HCT116 (cell line): ENCODE results near the gene PBX1. TPM values are rescaled to one million over a fixed set of nuclear protein-coding genes. Genes with fewer than 3 reads are reported as not detected.

ENCODE experiments used
- ATAC-seq: fragments of 200-7000 bp; cut with Tn5 transposase; 2 replicates; pipeline ENCODE4 v1.9.1; 2020; ENCODE audit warnings: mild to moderate bottlenecking, moderate library complexity
- BruUV-seq: library from RNA; stranded (reverse); fragments of 400-500 nt; replicated peaks from 2 replicates; lab custom pipeline; 2021; lab: Mats Ljungman, UMichigan
- CTCF ChIA-PET: fragments of 300-600 bp; sonication (Branson Sonifier 250); formaldehyde crosslinking; loops from one replicate; lab custom pipeline; 2021; ENCODE audit warnings: antibody characterized with exemption; lab: Charles Lee
- POLR2A ChIA-PET: fragments of 300-600, 350-600 bp; sonication (Branson Sonifier 250); formaldehyde crosslinking; loops from one replicate; lab custom pipeline; 2021; ENCODE audit warnings: antibody characterized with exemption; lab: Charles Lee
- RAD21 ChIA-PET, 2 experiments: fragments of 300-600 bp; sonication (Branson Sonifier 250); formaldehyde crosslinking; loops; one replicate each; lab custom pipeline; 2023; ENCODE audit warnings: low total read pairs in 2 of 2; ENCODE audit not compliant: uncharacterized antibody in 2 of 2, unreplicated experiment in 2 of 2, low non-redundant PET in 1 of 2; lab: Charles Lee
- DNase-seq: peaks from one replicate; pipeline ENCODE4 v3.0.0-alpha.2; 2010; ENCODE audit warnings: low read depth, low spot score
- H2AFZ ChIP-seq: fragments of 200-600 bp; shearing (Covaris generic), sonication (generic); 2 replicates; pipeline ENCODE4 v1.6.1; 2017; ENCODE audit warnings: low read depth, mixed run types, mixed read lengths, antibody characterized with exemption, low read length; ENCODE audit not compliant: poor library complexity, severe bottlenecking
- H3K27ac ChIP-seq: 2 replicates; pipeline ENCODE4 v1.5.1; 2012; ENCODE audit warnings: low read depth, low read length
- H3K27me3 ChIP-seq: fragments of 200-600 bp; sonication (generic); 2 replicates; pipeline ENCODE4 v1.6.1; 2016; ENCODE audit warnings: mixed run types, low read length, mixed read lengths; ENCODE audit not compliant: insufficient read depth
- H3K36me3 ChIP-seq, 2 experiments: fragments of 200-500 bp in 1 of 2; fragments of 200-600 bp in 1 of 2; sonication (Bioruptor generic) in 1 of 2; sonication (generic) in 1 of 2; 2 replicates each; pipeline versions ENCODE4 v1.5.1 to v1.6.1; 2014 to 2016; ENCODE audit warnings: low read length in 2 of 2, inconsistent platforms in 1 of 2, mixed read lengths in 1 of 2, mixed run types in 1 of 2; ENCODE audit not compliant: insufficient read depth in 2 of 2, control insufficient read depth in 1 of 2
- H3K4me1 ChIP-seq, 2 experiments: fragments of 200-600 bp in 1 of 2; sonication (generic) in 1 of 2; 2 replicates each; pipeline versions ENCODE4 v1.5.1 to v1.6.1; 2012 to 2017; ENCODE audit warnings: low read length in 2 of 2, inconsistent platforms in 1 of 2, mild to moderate bottlenecking in 1 of 2, mixed read lengths in 1 of 2, mixed run types in 1 of 2, moderate library complexity in 1 of 2; ENCODE audit not compliant: insufficient read depth in 2 of 2, control insufficient read depth in 1 of 2
- H3K4me2 ChIP-seq: fragments of 200-600 bp; sonication (generic); 2 replicates; pipeline ENCODE4 v1.6.1; 2017; ENCODE audit warnings: mixed run types, low read length, mixed read lengths
- H3K4me3 ChIP-seq, 2 experiments: fragments of 200-600 bp in 1 of 2; sonication (generic) in 1 of 2; replicated peaks in 1 of 2; 2 replicates each; pipeline ENCODE4 v1.5.1; 2011 to 2016; ENCODE audit warnings: low read length in 2 of 2, control low read depth in 1 of 2, low read depth in 1 of 2, mild to moderate bottlenecking in 1 of 2, mixed read lengths in 1 of 2, mixed run types in 1 of 2
- H3K79me2 ChIP-seq: fragments of 200-600 bp; sonication (generic); 2 replicates; pipeline ENCODE4 v1.6.1; 2017; ENCODE audit warnings: mild to moderate bottlenecking, mixed run types, low read length, moderate library complexity, mixed read lengths; ENCODE audit not compliant: insufficient read depth
- H3K9ac ChIP-seq: fragments of 200-600 bp; sonication (generic); 2 replicates; pipeline ENCODE4 v1.6.1; 2016; ENCODE audit warnings: low read length, mixed read lengths
- H3K9me2 ChIP-seq: fragments of 200-600 bp; sonication (generic), shearing (Covaris generic); 2 replicates; pipeline ENCODE4 v1.6.1; 2017; ENCODE audit warnings: mixed run types, mild to moderate bottlenecking, moderate library complexity; ENCODE audit not compliant: insufficient read depth
- H3K9me3 ChIP-seq, 2 experiments: fragments of 200-500 bp in 1 of 2; fragments of 200-600 bp in 1 of 2; sonication (Bioruptor generic) in 1 of 2; sonication (generic) in 1 of 2; 2 replicates each; pipeline ENCODE4 v1.6.1; 2014 to 2017; ENCODE audit warnings: low read length in 2 of 2, mixed read lengths in 2 of 2, inconsistent platforms in 1 of 2, low read depth in 1 of 2, mild to moderate bottlenecking in 1 of 2, mixed run types in 1 of 2, moderate library complexity in 1 of 2; ENCODE audit not compliant: control insufficient read depth in 1 of 2, insufficient read depth in 1 of 2
- H4K20me1 ChIP-seq: fragments of 200-600 bp; sonication (generic), shearing (Covaris generic); 2 replicates; pipeline ENCODE4 v1.6.1; 2017; ENCODE audit warnings: mixed run types, mild to moderate bottlenecking, moderate library complexity; ENCODE audit not compliant: insufficient read depth
- CTCF ChIP-seq, 3 experiments: fragments of 200-600 bp in 1 of 3; sonication (generic) in 1 of 3; IDR thresholded peaks in 2 of 3; conservative IDR thresholded peaks in 1 of 3; 2 replicates each; pipeline ENCODE4 v1.5.1; 2012 to 2017; ENCODE audit warnings: low read depth in 2 of 3, low read length in 2 of 3, antibody characterized with exemption in 1 of 3, borderline replicate concordance in 1 of 3, control low read depth in 1 of 3, mild to moderate bottlenecking in 1 of 3, mixed read lengths in 1 of 3, mixed run types in 1 of 3, moderate library complexity in 1 of 3; ENCODE audit not compliant: insufficient read depth in 1 of 3
- POLR2A ChIP-seq: IDR thresholded peaks from 2 replicates; pipeline ENCODE4 v1.7.0; 2011; ENCODE audit warnings: borderline replicate concordance; ENCODE audit not compliant: insufficient read depth, insufficient read length; ENCODE audit errors: extremely low read depth
- POLR2AphosphoS5 ChIP-seq: IDR thresholded peaks from 2 replicates; pipeline ENCODE4 v1.6.1; 2011; ENCODE audit warnings: mild to moderate bottlenecking, low read depth, low read length, moderate library complexity
- YY1 ChIP-seq: IDR thresholded peaks from 2 replicates; pipeline ENCODE4 v1.6.1; 2011; ENCODE audit warnings: low read length, low read depth, moderate library complexity, mild to moderate bottlenecking; ENCODE audit not compliant: insufficient replicate concordance; ENCODE audit errors: extremely low read depth
- ZBTB33 ChIP-seq: IDR thresholded peaks from 2 replicates; pipeline ENCODE4 v1.6.1; 2011; ENCODE audit warnings: mild to moderate bottlenecking, low read length, moderate library complexity; ENCODE audit not compliant: insufficient replicate concordance; ENCODE audit errors: extremely low read depth
- ZNF274 ChIP-seq: fragments of 200-500 bp; sonication (Bioruptor generic); IDR thresholded peaks from 2 replicates; pipeline ENCODE4 v1.6.1; 2014; ENCODE audit warnings: mild to moderate bottlenecking, low read depth, low read length, inconsistent platforms
- intact Hi-C: fragments of 100-400 bp; cut with micrococcal nuclease; formaldehyde crosslinking; loops from 2 replicates; pipeline ENCODE4 v1.10.0; 2022
- total RNA-seq: library from RNA; stranded (reverse); gene quantifications from one replicate; pipeline ENCODE4 v1.2.1, GENCODE V29; 2021; ENCODE audit not compliant: unreplicated experiment

PBX1 gene
- total RNA-seq, 1 experiment from 2014 or later: 29.6 TPM

DNA sequence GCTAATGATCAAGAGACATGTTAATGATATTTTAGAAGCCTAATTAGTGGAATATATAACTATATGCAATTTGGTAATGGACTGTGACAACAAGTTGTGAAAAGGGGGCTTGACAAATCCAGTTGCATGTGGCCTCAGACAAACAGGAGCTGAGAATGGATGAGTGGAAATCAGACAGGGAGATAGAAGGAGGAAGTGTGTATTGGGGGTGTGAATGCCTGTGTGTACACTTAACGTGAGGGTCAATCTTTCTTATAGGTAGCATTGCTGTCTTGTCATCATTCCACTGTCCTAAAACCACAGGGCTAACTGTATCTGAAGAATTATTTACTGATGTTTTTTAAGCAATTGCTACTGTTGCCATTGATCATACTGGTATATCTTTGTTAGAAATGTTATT is 64.8 kb downstream of the PBX1 start:
- POLR2A ChIA-PET: no interaction called here
- Histone ChIP-seq H3K4me1 (peaks cover 9 to 13% of the 10 kb centered on the region in 2 experiments; a peak in 2 of 4 replicates), H3K36me3 (no peaks in the 10 kb centered on the region), H2AFZ (no peak overlapping the region), H3K79me2 (no peaks in the 10 kb centered on the region), H3K9ac (no peak overlapping the region), H3K9me3 (no peaks in the 10 kb centered on the region), H3K4me3 (no peak overlapping the region), H3K9me2 (no peaks in the 10 kb centered on the region), H4K20me1 (no peaks in the 10 kb centered on the region), H3K4me2 (no peak overlapping the region), H3K27me3 (no peaks in the 10 kb centered on the region), H3K27ac (no peak overlapping the region)
- TF ChIP-seq ZNF274: no peak
- TF ChIP-seq POLR2AphosphoS5: no peak
- TF ChIP-seq CTCF (IDR thresholded peaks at IDR 0.05 in 2 of 3, conservative IDR thresholded peaks at IDR 0.05 in 1 of 3; ENCODE audit: borderline replicate concordance in 1 of 3, insufficient read depth in 1 of 3, low read depth in 2 of 3, low read length in 2 of 3): no peak
- TF ChIP-seq ZBTB33: no peak
- no peak for TF ChIP-seq YY1
- TF ChIP-seq POLR2A: no peak
- DNase-seq (no peak), ATAC-seq (no peak)
- RAD21 ChIA-PET: no interaction called here
- intact Hi-C loops: no loop called here
- no TSS peak for BruUV-seq
- CTCF ChIA-PET: no interaction called here
